Measurements from ENCODE around the gene IER3.
"Not testable (repeated sequence)": the region's sequence is repeated elsewhere in the genome, so short reads cannot be mapped to it uniquely, and the experiment has no call there.

Gene IER3

DNA sequence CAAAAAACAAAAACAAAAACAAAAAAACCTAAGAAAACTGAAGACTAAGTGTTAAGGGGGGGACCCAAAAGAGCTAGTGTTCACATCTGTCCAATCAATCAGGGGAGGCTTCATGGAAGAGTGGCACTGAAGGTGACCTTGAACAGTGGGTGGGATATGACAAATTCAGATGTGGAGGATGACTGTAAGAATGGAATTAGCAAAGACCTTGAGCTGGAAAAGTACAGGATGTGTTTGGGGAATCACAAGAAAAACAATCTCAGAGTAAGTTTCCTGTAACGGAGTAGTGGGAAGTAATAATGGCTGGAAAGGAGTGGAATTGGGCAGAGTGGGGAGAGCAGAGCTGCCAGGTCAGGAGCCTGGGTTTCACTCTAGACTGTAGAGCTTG is 2.9 kb upstream of the IER3 start:
- DNase-seq = no peak

- no peak for DNase-seq
These were observed 971 bp downstream of the IER3 start for GRCh38 chr6:30743099-30744053.

- peak; percentile 69 for DNase-seq
These were observed 1.8 kb downstream of the IER3 start, which contains the start of gene FLOT1 for GRCh38 chr6:30742316-30743098. Gene FLOT1, minus strand, starts transcription at chr6:30742687. Its CDS starts 498 bp downstream, at chr6:30742189.

DNA sequence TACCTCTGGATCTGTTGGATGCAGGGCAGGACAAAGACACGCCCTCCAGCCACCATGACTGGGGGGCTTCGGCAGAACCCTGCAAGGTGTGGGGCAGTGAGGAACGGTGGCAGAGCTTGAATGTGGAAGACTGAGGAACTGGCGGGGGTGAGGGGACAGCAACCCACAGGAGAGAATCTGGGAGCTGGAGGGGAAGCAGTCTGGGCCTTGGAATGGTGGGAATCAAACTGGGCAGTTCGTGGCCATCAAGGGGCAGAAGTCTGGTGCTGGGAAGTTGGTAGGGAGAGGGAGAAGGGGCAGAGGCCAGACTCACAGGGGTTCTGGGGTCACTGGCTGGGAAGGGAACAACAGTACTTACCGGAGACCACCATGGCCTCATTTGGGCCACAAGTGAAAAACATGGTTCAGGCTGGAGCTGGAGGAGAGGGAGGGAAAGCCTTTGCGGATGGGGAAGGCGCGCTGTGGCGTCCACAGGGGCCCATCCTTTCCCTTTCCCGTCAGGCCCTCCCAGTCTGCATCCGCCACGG is 2.5 kb downstream of the IER3 start:
- no peak for DNase-seq

GRCh38 chr6:30741063-30741779 is 3.1 kb downstream of the IER3 start:
- no peak for DNase-seq

GRCh38 chr6:30740540-30740870 is 3.8 kb downstream of the IER3 start:
- DNase-seq = no peak

DNA sequence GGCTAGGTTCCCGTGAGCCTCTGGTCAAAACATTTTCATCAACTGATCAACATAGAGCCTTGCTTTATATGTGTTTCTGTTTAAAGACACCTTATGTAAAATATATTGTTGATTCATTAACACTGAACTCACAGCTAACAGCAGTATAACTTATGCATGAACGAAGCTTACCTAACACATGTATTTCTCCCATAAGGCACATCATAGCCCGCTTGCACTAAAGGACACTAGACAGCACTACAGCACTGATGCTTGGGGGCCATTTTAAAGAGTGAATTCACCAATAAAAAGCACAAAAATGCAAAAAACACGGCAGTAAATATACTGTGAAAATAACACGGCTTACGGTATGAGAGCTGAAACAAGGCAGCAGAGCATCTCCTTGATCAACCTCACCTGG is 5.8 kb downstream of the IER3 start:
- DNase-seq = no peak

DNA sequence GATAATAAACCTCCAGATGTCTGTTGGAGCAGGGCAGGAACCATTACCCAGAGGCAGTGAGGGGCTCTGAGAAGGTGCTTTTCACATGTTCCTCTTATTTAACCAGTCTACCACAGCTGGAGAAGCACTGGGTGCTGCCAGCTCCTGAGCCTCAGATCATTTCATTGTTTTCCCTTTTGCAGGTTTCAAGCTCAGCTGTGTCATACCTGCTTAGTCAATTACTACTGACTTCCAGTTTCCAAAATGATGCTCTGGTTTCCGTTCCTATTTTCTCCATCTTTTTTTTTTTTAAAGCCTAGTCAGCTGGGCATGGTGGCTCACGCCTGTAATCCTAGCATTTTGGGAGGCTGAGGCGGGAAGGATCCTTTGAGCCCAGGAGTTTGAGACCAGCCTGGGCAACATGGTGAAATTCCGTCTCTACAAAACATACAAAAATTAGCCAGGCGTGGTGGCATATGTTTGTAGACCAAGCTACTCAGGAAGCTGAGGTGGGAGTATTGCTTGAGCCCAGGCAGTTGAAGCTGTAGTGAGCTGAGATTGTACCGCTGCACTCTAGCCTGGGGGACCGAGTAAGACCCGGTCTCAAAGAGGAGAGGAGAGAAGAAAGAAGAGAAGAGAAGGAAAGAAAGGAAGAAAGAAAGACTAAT is 8.6 kb downstream of the IER3 start:
- DNase-seq = no peak

GRCh38 chr6:30732237-30732943 is 12.0 kb downstream of the IER3 start:
- no peak for DNase-seq

GRCh38 chr6:30730601-30731435 is 13.5 kb downstream of the IER3 start:
- DNase-seq = peak; percentile 77

- no peak for DNase-seq
These were observed 16.3 kb downstream of the IER3 start for GRCh38 chr6:30727920-30728553.

DNA sequence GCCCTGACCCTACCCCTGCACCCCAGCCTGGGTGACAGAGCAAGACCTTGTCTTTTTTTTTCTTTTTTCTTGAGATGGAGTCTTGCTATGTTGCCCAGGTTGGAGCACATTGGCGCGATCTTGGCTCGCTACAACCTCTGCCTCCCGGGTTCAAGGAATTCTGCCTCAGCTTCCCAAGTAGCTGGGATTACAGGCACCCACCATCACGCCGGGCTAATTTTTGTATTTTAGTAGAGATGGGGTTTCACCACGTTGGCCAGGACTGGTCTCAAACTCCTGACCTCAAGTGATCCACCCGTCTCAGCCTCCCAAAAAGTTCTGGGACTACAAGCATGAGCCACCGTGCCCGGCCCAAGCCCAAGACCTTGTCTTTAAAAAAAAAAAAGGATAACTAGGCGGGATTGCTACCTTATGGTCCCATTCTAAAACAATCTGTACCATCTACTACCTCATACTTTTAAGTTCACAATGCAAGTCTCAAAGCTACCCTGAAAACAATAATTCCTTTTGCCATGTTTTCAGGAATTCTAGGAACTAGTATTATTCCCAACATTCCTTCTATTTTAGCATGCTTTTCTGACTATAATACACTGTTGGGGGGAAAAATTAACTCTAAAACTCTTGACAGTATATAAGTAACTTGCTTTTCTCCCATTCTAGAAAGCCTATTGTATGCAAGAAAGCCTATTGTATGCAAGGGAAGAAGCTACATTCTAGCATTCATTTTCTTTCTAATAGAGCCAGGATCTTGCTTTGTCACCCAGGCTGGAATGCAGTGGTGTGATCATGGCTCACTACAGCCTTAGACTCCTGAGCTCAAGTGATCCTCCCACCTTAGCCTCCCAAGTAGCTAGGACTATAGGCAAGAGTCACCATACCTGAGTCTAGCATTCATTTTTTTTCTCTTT is 17.6 kb downstream of the IER3 start:
- DNase-seq = no peak

GRCh38 chr6:30725713-30726505 is 18.4 kb downstream of the IER3 start:
- DNase-seq = no peak

GRCh38 chr6:30724906-30725667 is 19.3 kb downstream of the IER3 start:
- no peak for DNase-seq

GRCh38 chr6:30723843-30724741 is 20.3 kb downstream of the IER3 start:
- DNase-seq = not testable (repeated sequence)

- DNase-seq = not testable (repeated sequence)
These were observed 21.0 kb downstream of the IER3 start for GRCh38 chr6:30723159-30723842.
